Thyroid gland (tissue), 4 donors: ENCODE measurements around the gene KCNJ6.

Source experiments
- CTCF ChIP-seq, 6 experiments: fragments of 200-600 bp in 3 of 6; fragments of 450-650 bp in 3 of 6; sonication (generic) in 3 of 6; IDR thresholded peaks; one replicate each; pipeline ENCODE4 v1.5.1; 2016 to 2019; ENCODE audit warnings: antibody characterized with exemption in 6 of 6, mild to moderate bottlenecking in 2 of 6, inconsistent platforms in 1 of 6, moderate library complexity in 1 of 6
- POLR2A ChIP-seq, 2 donors: fragments of 450-650 bp; IDR thresholded peaks; one replicate each; pipeline ENCODE4 v1.6.1; 2017; ENCODE audit warnings: antibody characterized with exemption in 2 of 2, mild to moderate bottlenecking in 2 of 2, moderate library complexity in 1 of 2

GRCh38 chr21:37878946-37879660, 37.2 kb downstream of the KCNJ6 start:
- no peak for TF ChIP-seq CTCF (IDR thresholded peaks at IDR 0.05)
- no peak for TF ChIP-seq POLR2A (IDR thresholded peaks at IDR 0.05)
